MM.1S (cell line): ENCODE results near the gene TSPAN5.

ENCODE experiments used
- DNase-seq: peaks from one replicate; pipeline ENCODE4 v3.0.0-alpha.2; 2015
- H2AFZ ChIP-seq: fragments of 300-600 bp; sonication (generic); 2 replicates; pipeline ENCODE4 v1.6.0; 2016; ENCODE audit warnings: antibody characterized with exemption, low read length
- H3F3A ChIP-seq: fragments of 300-600 bp; sonication (generic); 2 replicates; pipeline ENCODE4 v1.6.1; 2016; ENCODE audit warnings: mild to moderate bottlenecking, antibody characterized with exemption, low read length, moderate library complexity, mixed read lengths; ENCODE audit not compliant: insufficient read depth
- H3K27ac ChIP-seq: fragments of 300-600 bp; sonication (generic); 2 replicates; pipeline ENCODE4 v1.5.1; 2016; ENCODE audit warnings: mild to moderate bottlenecking, low read length
- H3K27me3 ChIP-seq: fragments of 300-600 bp; sonication (generic); replicated peaks from 2 replicates; pipeline ENCODE4 v1.6.0; 2016; ENCODE audit warnings: low read length; ENCODE audit not compliant: insufficient read depth
- H3K36me3 ChIP-seq: fragments of 300-600 bp; sonication (generic); replicated peaks from 2 replicates; pipeline ENCODE4 v1.6.1; 2016; ENCODE audit warnings: mild to moderate bottlenecking, low read length, mixed read lengths; ENCODE audit not compliant: insufficient read depth
- H3K4me1 ChIP-seq: fragments of 300-600 bp; sonication (generic); 2 replicates; pipeline ENCODE4 v1.6.1; 2016; ENCODE audit warnings: low read length, mixed read lengths
- H3K4me2 ChIP-seq: fragments of 300-600 bp; sonication (generic); 2 replicates; pipeline ENCODE4 v1.6.0; 2016; ENCODE audit warnings: low read depth, low read length
- H3K4me3 ChIP-seq: fragments of 300-600 bp; sonication (generic); 2 replicates; pipeline ENCODE4 v1.5.1; 2016; ENCODE audit warnings: low read length, mixed read lengths
- H3K79me2 ChIP-seq: fragments of 300-600 bp; sonication (generic); 2 replicates; pipeline ENCODE4 v1.6.1; 2016; ENCODE audit warnings: mixed run types, low read length, mixed read lengths
- H3K9ac ChIP-seq: fragments of 300-600 bp; sonication (generic); 2 replicates; pipeline ENCODE4 v1.6.1; 2016; ENCODE audit warnings: low read length, mixed read lengths
- H3K9me2 ChIP-seq: fragments of 300-600 bp; sonication (generic); replicated peaks from 2 replicates; pipeline ENCODE4 v1.6.1; 2016; ENCODE audit warnings: mild to moderate bottlenecking, low read length, mixed read lengths; ENCODE audit not compliant: insufficient read depth
- H3K9me3 ChIP-seq: fragments of 300-600 bp; sonication (generic); replicated peaks from 2 replicates; pipeline ENCODE4 v1.6.1; 2016; ENCODE audit warnings: mild to moderate bottlenecking, low read length, mixed read lengths; ENCODE audit not compliant: insufficient read depth
- H4K20me1 ChIP-seq: fragments of 300-600 bp; sonication (generic); 2 replicates; pipeline ENCODE4 v1.6.1; 2016; ENCODE audit warnings: mild to moderate bottlenecking, low read length, moderate library complexity, mixed read lengths; ENCODE audit not compliant: insufficient read depth
- CTCF ChIP-seq: fragments of 300-600 bp; sonication (generic); IDR thresholded peaks from 2 replicates; pipeline ENCODE4 v1.5.1; 2016; ENCODE audit warnings: antibody characterized with exemption, low read length, mixed read lengths
- EZH2 ChIP-seq: fragments of 300-600 bp; sonication (generic); optimal IDR thresholded peaks from 2 replicates; pipeline ENCODE3; 2017; ENCODE audit warnings: low read depth, mild to moderate bottlenecking, antibody characterized with exemption, low read length, mixed read lengths
- EZH2phosphoT487 ChIP-seq: fragments of 300-600 bp; sonication (generic); IDR thresholded peaks from 2 replicates; pipeline ENCODE4 v1.6.1; 2018; ENCODE audit warnings: antibody characterized with exemption, low read length

The TSPAN5 gene

GRCh38 chr4:98557194-98557892, 101.1 kb downstream of the TSPAN5 start:
- H3K4me3 ChIP-seq, result no peak overlapping the region
- no peaks in the 10 kb centered on the region for H3F3A ChIP-seq
- no peaks in the 10 kb centered on the region for H3K79me2 ChIP-seq
- no peak overlapping the region for H3K9ac ChIP-seq
- no peak for TF ChIP-seq EZH2
- no peak for TF ChIP-seq CTCF
- TF ChIP-seq EZH2phosphoT487, result no peak
- H3K27ac ChIP-seq, result no peak overlapping the region
- no peaks in the 10 kb centered on the region for H3K4me1 ChIP-seq
- no peaks in the 10 kb centered on the region for H3K9me3 ChIP-seq
- H3K27me3 ChIP-seq, result no peaks in the 10 kb centered on the region
- H3K9me2 ChIP-seq, result no peaks in the 10 kb centered on the region
- no peak overlapping the region for H3K4me2 ChIP-seq
- no peak overlapping the region for H2AFZ ChIP-seq
- no peaks in the 10 kb centered on the region for H3K36me3 ChIP-seq
- no peaks in the 10 kb centered on the region for H4K20me1 ChIP-seq
- DNase-seq, result no peak

DNA sequence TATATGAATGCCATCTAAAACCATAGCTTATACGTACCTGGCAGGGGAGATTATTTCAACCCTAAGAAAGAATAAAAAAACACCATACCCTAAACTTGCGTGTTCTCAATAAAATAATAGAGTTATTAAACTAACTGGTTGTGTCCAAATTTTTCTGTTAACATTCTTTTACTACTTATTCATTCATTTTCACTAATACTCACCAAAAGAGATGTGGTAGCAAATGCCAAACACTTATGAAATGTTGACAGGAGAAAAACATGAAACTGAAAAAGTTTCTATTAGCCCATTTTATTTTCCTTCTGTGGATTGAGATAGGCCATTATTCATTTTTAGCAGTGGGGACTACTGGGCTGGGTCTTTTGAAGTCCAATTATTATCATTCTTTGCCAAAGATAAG, 102.0 kb downstream of the TSPAN5 start:
- DNase-seq, result no peak
- TF ChIP-seq CTCF, result no peak
- no peak for TF ChIP-seq EZH2
- no peak for TF ChIP-seq EZH2phosphoT487
- no peaks in the 10 kb centered on the region for H4K20me1 ChIP-seq
- no peaks in the 10 kb centered on the region for H3K27me3 ChIP-seq
- H3F3A ChIP-seq, result no peaks in the 10 kb centered on the region
- H3K79me2 ChIP-seq, result no peaks in the 10 kb centered on the region
- H3K9me3 ChIP-seq, result no peaks in the 10 kb centered on the region
- H3K9me2 ChIP-seq, result no peaks in the 10 kb centered on the region
- no peaks in the 10 kb centered on the region for H3K36me3 ChIP-seq
- H3K9ac ChIP-seq, result no peak overlapping the region
- no peak overlapping the region for H3K27ac ChIP-seq
- no peak overlapping the region for H2AFZ ChIP-seq
- H3K4me2 ChIP-seq, result no peak overlapping the region
- no peaks in the 10 kb centered on the region for H3K4me1 ChIP-seq
- H3K4me3 ChIP-seq, result no peak overlapping the region

DNA sequence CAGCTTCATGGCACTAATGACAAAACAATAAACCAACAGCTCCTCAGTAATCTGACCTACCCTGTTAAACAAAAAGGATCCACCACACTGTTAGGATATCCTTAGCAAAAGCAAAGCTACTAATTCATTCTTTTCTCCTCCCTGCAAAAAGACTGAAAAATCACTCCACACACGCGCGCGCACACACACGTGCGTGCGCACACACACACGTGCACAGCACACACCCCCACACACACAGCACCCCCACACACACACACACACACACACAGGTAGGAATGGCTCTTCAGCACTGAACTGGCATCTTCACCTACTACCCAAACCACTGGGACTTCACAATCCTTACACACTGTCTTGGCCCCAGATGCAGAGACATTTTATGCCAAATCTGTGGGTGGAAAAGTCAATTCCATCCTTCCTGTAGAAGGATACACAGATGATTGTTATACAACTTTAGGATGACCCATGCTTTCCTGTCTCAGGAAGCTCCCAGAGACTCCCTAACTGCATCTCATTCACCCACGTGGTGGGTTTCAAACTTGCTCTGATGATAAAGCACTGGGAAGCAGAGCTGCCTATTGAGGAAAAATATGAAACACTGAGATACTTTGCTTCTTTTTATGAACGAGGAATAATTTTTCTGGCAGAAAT, 102.5 kb downstream of the TSPAN5 start:
- no peak overlapping the region for H3K9ac ChIP-seq
- no peak overlapping the region for H3K4me3 ChIP-seq
- no peak for DNase-seq
- no peaks in the 10 kb centered on the region for H3F3A ChIP-seq
- H3K4me2 ChIP-seq, result no peak overlapping the region
- H3K9me3 ChIP-seq, result no peaks in the 10 kb centered on the region
- no peaks in the 10 kb centered on the region for H3K79me2 ChIP-seq
- H2AFZ ChIP-seq, result no peak overlapping the region
- H4K20me1 ChIP-seq, result no peaks in the 10 kb centered on the region
- H3K9me2 ChIP-seq, result no peaks in the 10 kb centered on the region
- TF ChIP-seq EZH2phosphoT487 (no peak), CTCF (no peak), EZH2 (no peak)
- H3K27ac ChIP-seq, result no peak overlapping the region
- H3K4me1 ChIP-seq, result no peaks in the 10 kb centered on the region
- H3K27me3 ChIP-seq, result no peaks in the 10 kb centered on the region
- H3K36me3 ChIP-seq, result no peaks in the 10 kb centered on the region
